GM21723 (cell line): Measurements from ENCODE around the gene ISOC1.

Experiments
- ATAC-seq: cut with Tn5 transposase; IDR thresholded peaks from one replicate; pipeline ENCODE4 v1.9.1; 2021; ENCODE audit warnings: mild to moderate bottlenecking, moderate library complexity; ENCODE audit not compliant: unreplicated experiment

ISOC1 gene

GRCh38 chr5:129124608-129125007, 30.1 kb downstream of the ISOC1 start:
- no peak for ATAC-seq

GRCh38 chr5:129125819-129126218, 31.3 kb downstream of the ISOC1 start:
- peak; percentile 88 for ATAC-seq

- no peak for ATAC-seq
Observed at GRCh38 chr5:129133553-129133952, 39.0 kb downstream of the ISOC1 start.

- ATAC-seq = peak; percentile 68
Observed at GRCh38 chr5:129135633-129136032, 41.1 kb downstream of the ISOC1 start.

- no peak for ATAC-seq
Observed at GRCh38 chr5:129137637-129138036, 43.1 kb downstream of the ISOC1 start.

GRCh38 chr5:129141078-129141477, 46.5 kb downstream of the ISOC1 start:
- ATAC-seq = no peak

GRCh38 chr5:129141696-129142095, 47.1 kb downstream of the ISOC1 start:
- no peak for ATAC-seq

- no peak for ATAC-seq
Observed at GRCh38 chr5:129155876-129156275, 61.3 kb downstream of the ISOC1 start.

- no peak for ATAC-seq
Observed at GRCh38 chr5:129161830-129162229, 67.3 kb downstream of the ISOC1 start.
